ENCODE measurements around the gene RIC8B. TPM values are rescaled to one million over a fixed set of nuclear protein-coding genes. Genes with fewer than 3 reads are reported as not detected.

The RIC8B gene
- total and polyA plus RNA-seq, 2 of the 8 experiments (the other 6 are each of a cell fraction or from before 2014, with no cell fraction given), result 8.2 to 25.3 TPM

DNA sequence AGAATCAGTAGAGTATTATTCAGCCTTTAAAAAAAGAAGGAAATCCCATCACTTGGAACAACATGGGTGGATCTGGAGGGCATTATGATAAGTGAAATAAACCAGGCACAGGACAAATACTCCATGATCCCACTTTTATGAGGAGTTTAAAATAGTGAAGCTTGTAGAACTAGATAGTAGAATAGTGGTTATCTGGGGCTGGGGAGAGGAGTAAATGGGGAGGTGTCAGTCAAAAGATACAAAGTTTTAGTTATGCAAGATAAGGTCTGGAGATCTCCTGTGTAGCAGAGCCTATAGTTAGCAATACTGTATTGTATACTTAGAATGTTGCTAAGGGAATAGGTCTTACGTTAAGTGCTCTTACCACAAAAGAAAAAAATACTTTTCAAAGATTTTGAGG, 64.9 kb downstream of the RIC8B start (continued):
- TF ChIP-seq NRF1 (IDR thresholded peaks at IDR 0.05; ENCODE audit: low read depth, low read length) (no peak), USF2 (IDR thresholded peaks at IDR 0.05; ENCODE audit: low read length) (no peak), SP4 (IDR thresholded peaks at IDR 0.05; ENCODE audit: low read length) (no peak), POU5F1 (IDR thresholded peaks at IDR 0.05; ENCODE audit: low read depth, low read length) (no peak), MAFK (IDR thresholded peaks at IDR 0.05; ENCODE audit: low read depth, low read length) (no peak), EGR1 (IDR thresholded peaks at IDR 0.05; ENCODE audit: borderline replicate concordance, low read depth, low read length) (no peak), GTF2F1 (IDR thresholded peaks at IDR 0.05; ENCODE audit: borderline replicate concordance, low read depth, low read length) (no peak)
